Left renal cortex interstitium (tissue), 4 donors: ENCODE data around the gene TRAF6. TPM values are rescaled to one million over a fixed set of nuclear protein-coding genes. Genes with fewer than 3 reads are reported as not detected.

Experiments
- DNase-seq, 4 donors: peaks; one replicate each; pipeline ENCODE4 v3.0.0-alpha.2; 2013; ENCODE audit warnings: low read depth in 4 of 4, low spot score in 2 of 4, missing footprints in 1 of 4
- polyA plus RNA-seq, 4 donors: library from polyadenylated mRNA; unstranded; fragments of 120-200 nt; gene quantifications; one replicate each; pipeline ENCODE4 v1.2.1, GENCODE V29; 2013; ENCODE audit not compliant: insufficient read length in 4 of 4

Gene TRAF6
- polyA plus RNA-seq, 4 donors, result 13.8 to 17.0 (median 16.3) TPM

DNA sequence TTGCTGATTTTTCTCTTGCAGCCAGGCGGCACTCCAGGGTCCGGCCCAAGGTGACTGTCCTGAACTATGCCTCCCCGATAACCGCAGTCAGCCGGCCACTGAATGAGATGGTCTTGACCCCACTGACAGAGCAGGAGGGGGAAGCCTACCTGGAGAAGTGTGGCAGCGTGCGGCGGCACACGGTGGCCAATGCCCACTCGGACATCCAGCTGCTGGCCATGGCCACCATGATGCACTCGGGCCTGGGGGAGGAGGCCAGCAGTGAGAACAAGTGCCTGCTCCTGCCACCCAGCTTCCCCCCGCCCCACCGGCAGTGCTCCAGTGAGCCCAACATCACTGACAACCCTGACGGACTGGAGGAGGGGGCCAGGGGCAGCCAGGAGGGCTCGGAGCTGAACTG, 47.8 kb downstream of the TRAF6 start:
- no peak for DNase-seq

DNA sequence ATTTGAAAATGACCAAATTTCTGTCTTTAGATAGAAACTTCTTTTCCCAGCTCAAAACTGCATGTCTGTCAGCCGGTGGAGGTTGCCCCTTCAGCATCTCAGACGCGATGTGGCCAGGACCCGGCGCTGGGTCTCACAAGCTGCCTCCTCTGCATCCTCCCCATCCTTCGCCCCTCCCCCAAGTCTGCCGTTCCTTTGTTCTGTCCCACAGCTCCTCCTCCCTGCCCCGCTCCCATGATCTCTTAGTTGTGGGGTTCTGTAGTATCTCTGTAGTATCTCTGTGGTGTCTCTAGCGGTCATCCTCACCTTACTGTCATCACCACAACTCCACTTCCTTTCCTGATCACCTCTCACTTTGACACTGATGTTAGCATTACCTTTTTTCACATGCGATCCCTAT, 49.9 kb downstream of the TRAF6 start:
- no peak for DNase-seq

DNA sequence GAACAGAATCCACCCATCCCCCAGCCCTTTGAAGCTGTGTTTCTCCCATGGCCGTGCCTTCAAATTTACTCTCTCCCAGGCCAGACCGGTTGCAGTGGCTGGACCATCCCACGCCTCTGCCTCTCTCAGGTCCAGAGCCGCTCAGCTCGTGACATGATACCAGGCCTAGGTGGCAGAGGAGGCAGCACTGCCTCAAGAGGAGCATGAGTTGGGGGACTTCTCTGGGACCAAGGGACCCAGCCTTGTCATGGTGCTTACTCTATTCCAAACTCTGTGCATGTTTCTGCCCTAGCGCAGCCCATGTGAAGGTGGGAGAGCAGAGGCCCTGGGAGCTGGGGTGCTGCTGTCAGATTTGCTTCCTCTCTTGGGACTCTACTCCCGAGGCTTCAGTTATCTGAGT, 51.0 kb downstream of the TRAF6 start:
- DNase-seq, result no peak

DNA sequence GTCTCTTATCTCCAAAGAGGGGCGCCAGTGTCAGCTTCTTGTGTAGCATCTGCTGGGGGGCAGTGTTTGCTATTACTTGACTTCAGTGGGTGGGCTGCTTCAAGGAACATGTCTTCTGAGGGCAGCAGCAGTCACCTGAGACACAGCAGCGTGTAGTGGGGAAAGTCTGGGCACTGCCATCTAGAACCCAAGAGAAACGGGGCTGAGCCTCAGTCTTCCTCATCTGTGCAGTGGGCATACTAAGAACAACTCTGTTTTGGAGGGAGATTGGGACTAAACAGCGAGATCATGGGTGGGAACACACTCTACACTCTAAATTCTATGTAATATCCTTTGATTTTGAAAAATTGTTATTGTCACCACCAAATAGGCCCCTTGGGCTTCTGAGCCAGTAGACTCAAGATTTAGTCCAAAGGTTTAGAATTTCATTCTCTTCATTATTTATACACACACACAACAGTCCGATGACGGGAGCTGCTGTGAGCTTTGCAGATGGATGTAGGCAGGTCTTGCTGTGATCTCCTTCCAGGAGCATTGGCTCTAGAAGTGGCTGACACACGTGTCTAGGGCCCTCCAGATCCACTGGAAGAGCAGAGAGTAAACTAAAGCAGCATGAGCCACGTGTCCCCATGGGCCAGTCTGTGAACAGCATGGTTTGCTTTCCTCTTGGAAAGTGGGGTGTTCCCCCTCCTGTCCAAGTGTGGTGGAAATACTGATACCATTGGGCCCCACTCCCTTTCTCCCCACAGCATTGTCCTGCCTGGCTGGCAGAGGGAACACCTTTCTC, 51.8 kb downstream of the TRAF6 start:
- no peak for DNase-seq

DNA sequence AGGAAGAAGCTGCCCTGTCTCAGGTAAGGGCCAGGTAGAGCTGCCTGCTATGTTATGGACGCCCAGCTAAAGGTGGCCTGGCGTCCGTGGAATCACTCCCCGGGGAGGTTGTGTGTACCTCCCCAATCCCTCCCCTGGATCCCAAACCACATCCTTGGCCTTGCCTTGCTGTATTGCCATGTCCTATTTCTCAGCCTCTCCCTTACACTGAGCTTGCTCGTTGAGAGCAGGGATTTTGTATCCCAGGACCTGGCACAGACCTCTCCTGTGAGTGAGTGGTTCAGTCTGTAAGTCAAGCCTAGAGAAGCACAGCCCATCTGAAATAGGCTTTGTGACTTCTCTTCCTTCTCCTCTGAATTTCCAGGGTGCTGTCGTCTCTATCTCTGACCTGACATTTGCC, 53.9 kb downstream of the TRAF6 start:
- no peak for DNase-seq

DNA sequence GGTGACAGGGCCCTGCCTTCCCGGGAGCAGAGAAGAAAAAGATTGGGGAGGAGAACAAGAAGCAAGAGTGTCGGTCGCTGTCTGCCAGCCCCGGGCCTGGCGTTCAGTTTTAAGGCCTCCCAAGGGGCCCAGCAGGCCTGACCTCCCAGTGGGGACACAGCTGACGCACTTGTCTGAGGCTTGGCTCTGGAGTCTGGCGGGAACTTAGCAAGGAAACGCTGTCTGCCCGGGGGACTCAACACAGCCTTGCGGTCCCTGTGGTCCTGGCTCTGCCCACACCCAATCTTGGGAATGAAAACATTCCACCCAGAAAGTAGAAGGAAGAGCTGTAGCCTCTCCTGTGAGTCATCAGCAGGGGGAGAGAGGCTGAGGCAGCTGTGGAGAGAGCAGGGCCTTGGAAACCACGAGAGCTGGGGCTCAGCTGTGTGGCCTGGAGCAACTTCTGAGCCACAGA, 54.4 kb downstream of the TRAF6 start:
- no peak for DNase-seq

DNA sequence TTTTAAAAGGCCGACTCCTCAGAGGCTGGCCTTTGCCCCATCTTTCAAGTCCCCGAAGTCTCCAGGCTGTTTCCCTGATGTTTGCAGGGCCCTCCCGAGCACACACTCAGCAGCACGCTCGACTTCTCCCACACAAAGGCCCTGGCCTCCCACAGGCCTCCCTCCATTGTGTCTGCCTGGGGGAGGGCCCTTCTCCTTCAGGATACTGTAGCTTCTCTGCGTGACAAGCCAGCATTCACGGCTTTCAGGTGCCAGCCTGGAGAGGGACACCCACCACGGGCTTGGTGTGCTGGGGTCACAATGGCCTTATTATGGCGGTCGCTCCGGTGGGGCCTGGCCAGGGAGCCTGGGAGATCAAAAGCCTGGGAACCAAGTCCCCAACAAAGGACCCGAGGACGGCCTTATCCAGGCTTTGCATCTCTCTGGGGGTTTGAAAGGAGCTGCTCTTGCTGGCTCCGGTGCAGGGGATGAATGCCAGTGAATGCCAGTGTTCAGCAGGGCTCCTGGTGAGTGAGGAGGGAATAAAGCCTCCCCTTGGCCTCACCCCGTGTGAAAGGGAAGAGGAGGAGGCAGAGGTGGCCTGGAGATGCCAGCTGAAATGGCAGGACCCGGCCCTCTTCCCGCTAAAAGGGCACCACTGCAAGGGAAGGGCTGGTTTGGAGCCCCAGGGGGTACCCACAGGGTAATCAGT, 55.0 kb downstream of the TRAF6 start:
- no peak for DNase-seq

DNA sequence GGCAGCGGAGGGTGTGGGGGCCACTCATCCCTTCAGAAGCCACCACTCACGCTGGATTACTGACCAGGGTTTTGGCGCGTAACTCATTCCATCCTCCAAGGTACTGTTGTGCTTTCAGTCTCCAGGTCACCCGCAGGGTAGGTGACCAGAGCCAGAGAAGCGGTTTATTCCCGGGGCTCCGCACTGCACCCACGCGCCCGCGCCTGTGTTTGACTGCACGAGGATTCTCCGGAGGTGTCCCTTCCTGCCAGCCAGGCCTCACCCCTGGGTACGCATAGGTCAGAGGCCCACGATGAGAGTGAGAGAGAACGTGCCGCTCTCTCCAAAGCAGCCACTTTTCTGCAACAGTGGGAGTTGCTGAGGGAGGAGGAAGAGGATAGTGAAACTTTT, 55.5 kb downstream of the TRAF6 start:
- DNase-seq, result no peak

DNA sequence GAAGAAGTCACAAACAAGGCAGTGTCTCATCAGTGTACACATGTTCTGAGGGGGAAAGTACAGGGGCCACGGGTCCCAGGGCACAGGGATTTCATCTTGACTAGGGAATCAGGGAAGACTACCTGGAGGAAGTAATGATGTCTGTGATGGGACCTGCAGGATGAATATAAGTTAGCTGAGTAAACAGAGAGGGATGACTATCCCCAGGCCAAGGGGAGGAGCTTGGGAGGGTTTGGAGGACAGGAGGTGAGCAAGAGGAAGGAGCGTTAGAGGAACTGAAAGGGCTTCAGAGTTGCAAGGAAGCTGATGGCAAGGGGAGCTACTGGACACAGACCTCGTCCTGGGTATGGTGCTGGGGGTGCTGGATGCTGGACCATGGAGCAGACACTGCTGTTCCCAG, 56.4 kb downstream of the TRAF6 start:
- DNase-seq, result no peak

DNA sequence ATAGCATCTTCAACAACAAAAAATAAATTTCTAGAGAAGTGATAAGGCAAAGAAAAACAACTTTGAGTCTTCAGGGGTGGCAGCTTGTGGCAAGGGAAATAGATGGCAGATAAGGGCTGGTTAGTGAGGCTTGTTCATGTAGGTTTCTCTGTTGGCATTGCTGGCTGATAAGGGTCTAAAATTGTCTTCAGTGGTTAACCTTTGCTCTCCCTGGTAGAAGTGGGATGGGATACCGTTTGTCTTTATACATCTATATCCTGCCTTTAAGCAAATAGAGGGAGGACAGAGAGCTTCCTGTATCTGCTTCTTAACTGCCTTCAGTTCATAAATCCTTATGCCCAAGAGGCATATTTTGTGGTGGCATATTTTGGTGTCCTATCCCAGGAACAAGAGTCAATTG, 57.1 kb downstream of the TRAF6 start:
- DNase-seq, result no peak

DNA sequence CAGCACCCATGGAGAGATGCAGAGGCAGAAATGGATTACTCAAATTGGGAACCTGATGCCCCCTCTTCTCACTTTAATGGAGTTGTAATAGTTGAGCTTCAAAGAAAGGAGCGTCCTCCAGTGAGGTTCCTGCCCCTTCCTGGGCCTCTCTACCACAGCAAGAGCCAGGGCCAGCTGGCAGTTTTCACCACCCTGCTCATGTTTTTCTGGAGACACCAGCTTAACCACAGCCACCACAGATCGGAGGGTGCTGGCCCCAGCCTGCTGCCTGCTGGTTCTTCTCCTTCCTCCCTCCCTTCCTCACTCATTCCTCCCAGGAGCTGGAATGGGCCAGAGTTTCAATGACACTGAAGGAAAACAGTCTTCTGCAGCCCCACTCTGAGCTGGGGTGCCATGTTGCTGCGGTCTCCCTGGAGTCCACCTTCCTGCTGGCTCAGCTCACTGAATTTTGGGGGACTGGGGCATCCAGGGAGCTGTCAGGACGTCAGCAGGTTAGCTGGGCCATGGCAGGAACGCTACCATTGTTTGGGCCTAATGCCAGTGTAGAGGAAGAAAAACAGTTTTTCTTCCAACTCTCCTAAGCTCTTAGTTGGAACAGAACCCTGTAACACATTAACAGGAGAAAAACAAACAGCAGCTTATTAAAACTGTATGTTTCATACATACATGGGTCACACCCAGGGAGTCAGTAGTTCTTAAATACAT, 57.7 kb downstream of the TRAF6 start:
- no peak for DNase-seq

DNA sequence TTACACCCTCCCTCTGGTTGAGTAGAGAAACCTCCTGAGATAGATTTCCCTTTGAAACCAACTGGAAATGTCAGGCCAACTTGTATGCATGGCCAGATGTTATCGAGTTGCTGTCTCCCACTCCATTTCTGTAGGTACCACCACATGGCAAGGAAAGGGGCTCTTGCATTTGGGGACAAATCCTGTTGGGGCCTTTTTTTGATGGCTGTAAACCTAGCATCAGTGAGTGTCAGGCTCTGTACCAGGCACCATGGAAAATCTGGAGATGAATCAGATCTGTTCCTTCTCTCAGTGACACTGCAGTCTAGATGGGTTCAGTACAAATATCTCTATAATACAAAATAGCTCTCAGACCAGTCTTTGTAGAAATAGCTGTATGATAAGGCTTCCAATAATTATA, 58.4 kb downstream of the TRAF6 start:
- no peak for DNase-seq

DNA sequence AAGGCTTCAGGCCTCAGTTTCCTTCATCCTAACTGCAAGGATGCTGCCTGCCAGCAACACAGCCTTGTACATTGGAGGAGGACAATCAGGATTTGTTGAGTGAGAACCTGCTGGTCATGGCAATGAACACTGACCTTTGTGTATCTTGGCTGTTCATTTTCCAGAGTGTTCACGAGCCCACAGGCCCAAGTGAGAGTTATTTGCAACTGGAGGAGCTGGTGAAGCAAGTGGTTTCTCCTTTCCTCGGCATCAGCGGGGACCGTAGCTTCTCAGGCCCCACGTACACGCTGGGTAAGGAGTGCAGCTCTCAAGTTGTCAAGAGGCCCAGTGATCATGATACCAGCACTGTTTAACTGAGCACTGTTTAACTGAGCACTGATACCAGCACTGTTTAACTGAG, 59.0 kb downstream of the TRAF6 start:
- DNase-seq, result no peak

DNA sequence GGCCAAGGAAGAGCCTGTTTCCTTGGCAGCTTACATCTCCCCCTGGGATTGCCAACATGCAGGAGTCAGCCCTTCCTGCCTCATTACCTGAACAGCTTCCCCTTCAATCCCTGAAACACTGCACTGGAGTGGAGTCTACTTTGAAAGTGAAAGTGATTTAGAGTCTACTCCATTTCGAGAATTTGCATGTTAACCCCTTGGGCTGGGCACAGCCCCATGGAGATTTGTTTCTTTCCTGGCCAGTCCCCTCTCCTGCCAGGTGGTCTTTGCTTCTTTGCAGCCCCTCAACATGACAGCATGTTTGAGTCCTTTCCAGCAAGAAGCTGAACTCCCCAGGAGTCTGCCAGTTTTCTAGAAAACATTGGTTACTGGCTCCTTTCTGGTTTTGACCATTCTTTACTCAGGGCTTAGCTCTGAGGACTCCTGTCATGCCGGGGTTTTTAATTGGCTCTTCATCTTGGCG, 59.9 kb downstream of the TRAF6 start:
- DNase-seq, result no peak

DNA sequence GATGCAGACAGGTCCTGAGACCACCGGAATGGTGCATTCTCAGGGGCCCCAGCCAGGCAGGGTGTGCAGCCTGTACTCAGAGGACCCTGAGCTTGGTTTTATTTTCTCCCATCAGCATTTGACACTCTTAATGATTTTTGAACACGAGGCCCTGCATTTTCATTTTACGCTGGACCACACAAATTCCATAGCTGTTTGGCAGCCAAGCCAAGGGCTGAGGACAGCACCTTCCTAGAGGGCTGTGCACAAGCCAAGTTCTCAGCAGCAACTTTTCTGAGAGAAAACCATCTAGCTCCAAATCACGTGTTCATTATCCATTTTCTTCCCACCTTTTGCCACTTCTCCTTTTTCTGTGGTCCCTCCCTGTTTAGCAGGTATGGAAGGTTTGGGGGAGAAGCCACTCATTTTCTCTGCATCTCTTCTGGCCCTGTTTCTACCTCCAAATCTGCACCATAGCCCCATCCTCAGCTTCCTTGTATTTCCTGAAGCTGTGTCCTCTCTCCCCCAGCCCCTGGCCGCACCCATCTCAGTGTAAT, 60.4 kb downstream of the TRAF6 start:
- DNase-seq, result no peak

DNA sequence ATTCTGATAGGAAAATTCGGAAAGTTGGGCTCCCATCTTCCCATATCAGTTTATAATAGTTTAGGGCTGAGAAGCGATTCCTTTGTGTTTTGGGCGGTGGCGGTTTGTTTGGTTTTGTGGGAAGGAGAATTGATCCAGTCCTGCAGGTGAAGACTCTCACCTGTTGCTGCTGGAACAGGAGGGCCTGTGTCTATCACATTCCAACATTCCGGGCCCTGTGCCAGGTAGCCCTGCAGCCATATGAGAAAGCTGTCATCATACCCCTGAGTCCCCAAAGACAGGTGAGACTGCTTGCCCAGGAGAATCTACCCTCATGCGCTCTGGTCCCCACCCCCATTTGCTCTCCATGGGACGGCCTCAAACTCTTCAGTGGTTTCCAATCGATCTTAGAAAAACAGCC, 62.1 kb downstream of the TRAF6 start:
- no peak for DNase-seq

DNA sequence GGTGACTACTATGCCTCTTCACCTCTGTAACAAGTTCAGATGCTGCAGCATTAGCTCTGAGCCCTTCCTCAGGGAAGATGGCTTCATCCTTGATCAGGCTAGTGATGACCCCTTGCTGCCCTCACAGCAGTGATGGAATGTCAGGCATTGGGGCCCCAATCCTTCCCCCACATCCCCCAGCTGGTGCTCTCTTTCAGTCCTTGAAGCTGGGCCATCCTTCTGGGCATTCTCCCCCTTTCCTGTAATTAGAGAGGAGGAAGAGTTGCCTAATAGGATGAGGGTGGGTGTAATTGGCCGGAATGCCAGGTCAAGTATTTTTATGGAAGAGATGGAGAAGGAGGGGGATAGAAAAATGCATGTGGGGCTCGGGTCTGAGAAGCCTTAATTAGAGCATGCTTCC, 62.6 kb downstream of the TRAF6 start:
- DNase-seq, result no peak

DNA sequence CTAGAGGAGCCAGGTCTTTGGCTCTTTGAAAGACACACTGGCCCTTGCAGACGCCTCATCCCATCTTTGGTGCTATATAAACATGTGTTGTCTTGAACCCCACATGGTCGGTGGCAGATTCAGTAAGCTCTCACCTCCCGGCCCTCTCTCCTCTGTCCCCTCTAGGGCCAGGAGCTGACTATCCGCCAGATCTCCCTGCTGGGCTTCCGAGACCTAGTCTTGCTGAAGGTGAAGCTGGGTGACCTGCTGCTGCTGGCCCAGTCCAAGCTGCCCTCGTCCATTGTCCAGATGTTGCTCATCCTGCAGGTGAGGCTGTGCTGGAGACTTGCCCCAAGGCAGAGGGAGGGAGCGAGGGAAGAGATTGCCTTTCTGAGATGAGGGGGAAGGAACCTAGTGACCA, 63.9 kb downstream of the TRAF6 start:
- DNase-seq, result no peak

DNA sequence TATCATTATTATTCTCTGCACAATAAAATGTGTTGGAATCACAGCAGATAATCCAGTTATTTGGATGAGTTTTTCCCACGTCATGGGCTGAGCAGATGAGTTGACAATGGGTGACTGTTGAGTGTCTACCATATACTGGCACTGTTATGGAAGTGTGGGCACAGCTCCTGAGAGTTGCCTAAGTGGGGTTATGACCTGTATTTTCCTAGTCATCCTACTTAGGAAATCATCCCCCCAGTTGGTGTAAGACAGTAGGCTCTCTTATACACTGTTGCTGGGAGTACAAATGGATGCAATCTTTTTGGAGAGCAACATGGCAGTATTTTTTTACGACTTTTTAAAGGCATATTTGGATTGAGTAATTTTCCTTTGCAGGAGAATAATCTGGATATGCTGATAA, 66.4 kb downstream of the TRAF6 start:
- DNase-seq, result no peak

DNA sequence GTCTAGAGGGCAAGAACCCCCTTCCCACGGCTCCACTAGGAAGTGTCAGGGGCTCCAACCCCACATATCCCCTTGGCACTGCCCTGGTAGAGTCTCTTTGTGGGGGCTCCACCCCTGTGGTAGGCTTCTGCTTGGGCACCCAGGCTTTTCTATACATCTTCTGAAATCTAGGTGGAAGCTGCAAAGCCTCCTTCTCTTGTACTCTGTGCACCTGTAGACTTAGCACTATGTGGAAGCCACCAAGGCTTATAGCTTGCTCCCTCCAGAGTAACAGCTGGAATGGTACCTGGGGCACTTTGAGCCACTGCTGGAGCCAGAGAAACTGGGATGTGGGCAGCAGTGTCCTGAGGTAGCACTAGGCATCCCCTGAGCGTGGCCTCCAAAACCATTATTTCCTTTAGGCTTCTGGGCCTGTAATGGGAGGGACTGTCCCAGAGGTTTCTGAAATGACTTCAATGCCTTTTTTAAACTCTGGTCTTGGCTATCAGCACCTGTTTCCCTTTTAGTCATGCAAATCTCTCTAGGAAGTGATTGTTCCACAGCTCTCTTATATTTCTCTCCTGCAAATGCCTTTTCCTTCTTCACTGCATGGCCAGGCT, 68.4 kb downstream of the TRAF6 start:
- no peak for DNase-seq

DNA sequence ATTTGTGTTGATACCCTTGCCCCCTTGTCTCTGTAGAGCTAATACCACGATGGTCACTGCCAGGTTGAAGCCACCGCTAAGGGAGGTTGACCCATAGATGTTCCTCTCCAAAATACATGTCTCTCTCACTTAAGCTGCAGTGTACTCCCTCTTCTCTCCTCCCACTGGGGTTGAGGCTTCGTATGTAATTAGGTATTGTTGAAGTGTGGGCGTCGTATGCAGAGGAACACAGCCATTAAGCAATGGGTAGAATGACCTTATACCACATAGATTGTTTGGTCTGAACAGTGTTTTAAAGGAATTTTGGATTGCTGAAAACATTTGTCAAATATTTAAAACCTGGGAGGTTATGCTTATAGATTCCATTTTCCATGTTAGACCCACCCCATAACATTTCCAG, 71.9 kb downstream of the TRAF6 start:
- no peak for DNase-seq
